H1 (cell line): ENCODE results near the gene NUTM1.
A peak's percentile ranks its signal among the peaks of the same experiment; 100 is the strongest.

Source experiments
- CHD1 ChIP-seq: IDR thresholded peaks from 2 replicates; pipeline ENCODE4 v1.6.1; 2012; ENCODE audit warnings: low read depth, low read length, improper control_type of control experiment
- CHD2 ChIP-seq: IDR thresholded peaks from 2 replicates; pipeline ENCODE4 v1.6.1; 2012; ENCODE audit warnings: low read length, improper control_type of control experiment
- CREB1 ChIP-seq: IDR thresholded peaks from 2 replicates; pipeline ENCODE4 v1.6.1; 2012; ENCODE audit warnings: inconsistent platforms
- CTCF ChIP-seq, 3 experiments: IDR thresholded peaks; 1 replicate in 2 of 3; 2 replicates in 1 of 3; pipeline versions ENCODE4 v1.5.1 to v1.6.1; 2011; ENCODE audit warnings: low read length in 3 of 3, mild to moderate bottlenecking in 3 of 3, inconsistent platforms in 2 of 3, low read depth in 1 of 3, moderate library complexity in 1 of 3; ENCODE audit not compliant: insufficient read depth in 1 of 3; ENCODE audit errors: control extremely low read depth in 1 of 3
- EGR1 ChIP-seq: IDR thresholded peaks from 2 replicates; pipeline ENCODE4 v1.6.1; 2011; ENCODE audit warnings: low read depth, low read length, borderline replicate concordance
- KDM5A ChIP-seq: fragments of 200-600 bp; IDR thresholded peaks from 2 replicates; pipeline ENCODE4 v1.7.1; 2012; ENCODE audit warnings: mild to moderate bottlenecking, low read length, inconsistent platforms, mixed read lengths
- SAP30 ChIP-seq: fragments of 300-600 bp; sonication (generic); IDR thresholded peaks from 2 replicates; pipeline ENCODE4 v1.7.1; 2012; ENCODE audit warnings: low read length, moderate library complexity, mild to moderate bottlenecking, inconsistent platforms; ENCODE audit not compliant: insufficient read depth, insufficient replicate concordance

GRCh38 chr15:34358367-34358766 lies 15.3 kb downstream of the NUTM1 start:
- TF ChIP-seq CREB1 (no peak), CTCF (IDR thresholded peaks at IDR 0.05; ENCODE audit: control extremely low read depth in 1 of 3, insufficient read depth in 1 of 3, low read depth in 1 of 3, low read length in 3 of 3) (peak; percentile 27 to 47 (median 33); a peak in 3 of 4 replicates), KDM5A (no peak), CHD1 (no peak), SAP30 (no peak), CHD2 (no peak), EGR1 (no peak)
